ENCODE measurements around the gene GMDS. TPM values are rescaled to one million over a fixed set of nuclear protein-coding genes. Genes with fewer than 3 reads are reported as not detected.
A peak's percentile ranks its signal among the peaks of the same experiment; 100 is the strongest.

GMDS gene
- total RNA-seq, 1 experiment from 2014 or later: 35.0 TPM

GRCh38 chr6:1612974-1613306, 632.5 kb downstream of the GMDS start:
- Mint-ChIP-seq H3K4me3 (peak overlapping the region; percentile 74), H3K36me3 (no peaks in the 10 kb centered on the region), H3K4me1 (peaks cover 35% of the 10 kb centered on the region), H3K27me3 (ENCODE audit: low read depth) (peaks cover 85% of the 10 kb centered on the region), H3K9me3 (no peaks in the 10 kb centered on the region), H3K27ac (no peak overlapping the region)
- ChIA-PET CTCF (no interaction called here), POLR2A (no interaction called here)
- DNase-seq (ENCODE audit: low spot score): no peak
- no peak for ATAC-seq
- TF ChIP-seq, protein P1, sequence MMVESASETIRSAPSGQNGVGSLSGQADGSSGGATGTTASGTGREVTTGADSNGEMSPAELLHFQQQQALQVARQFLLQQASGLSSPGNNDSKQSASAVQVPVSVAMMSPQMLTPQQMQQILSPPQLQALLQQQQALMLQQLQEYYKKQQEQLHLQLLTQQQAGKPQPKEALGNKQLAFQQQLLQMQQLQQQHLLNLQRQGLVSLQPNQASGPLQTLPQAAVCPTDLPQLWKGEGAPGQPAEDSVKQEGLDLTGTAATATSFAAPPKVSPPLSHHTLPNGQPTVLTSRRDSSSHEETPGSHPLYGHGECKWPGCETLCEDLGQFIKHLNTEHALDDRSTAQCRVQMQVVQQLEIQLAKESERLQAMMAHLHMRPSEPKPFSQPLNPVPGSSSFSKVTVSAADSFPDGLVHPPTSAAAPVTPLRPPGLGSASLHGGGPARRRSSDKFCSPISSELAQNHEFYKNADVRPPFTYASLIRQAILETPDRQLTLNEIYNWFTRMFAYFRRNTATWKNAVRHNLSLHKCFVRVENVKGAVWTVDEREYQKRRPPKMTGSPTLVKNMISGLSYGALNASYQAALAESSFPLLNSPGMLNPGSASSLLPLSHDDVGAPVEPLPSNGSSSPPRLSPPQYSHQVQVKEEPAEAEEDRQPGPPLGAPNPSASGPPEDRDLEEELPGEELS (CRISPR knock-in tag; IDR thresholded peaks at IDR 0.05): no peak
- TF ChIP-seq ESRRA (CRISPR knock-in tag; IDR thresholded peaks at IDR 0.05; ENCODE audit: borderline replicate concordance): no peak
- TF ChIP-seq JAZF1 (CRISPR knock-in tag; IDR thresholded peaks at IDR 0.05): no peak
- TF ChIP-seq ZNF138 (CRISPR knock-in tag; conservative IDR thresholded peaks at IDR 0.05): no peak
- TF ChIP-seq, protein P2, sequence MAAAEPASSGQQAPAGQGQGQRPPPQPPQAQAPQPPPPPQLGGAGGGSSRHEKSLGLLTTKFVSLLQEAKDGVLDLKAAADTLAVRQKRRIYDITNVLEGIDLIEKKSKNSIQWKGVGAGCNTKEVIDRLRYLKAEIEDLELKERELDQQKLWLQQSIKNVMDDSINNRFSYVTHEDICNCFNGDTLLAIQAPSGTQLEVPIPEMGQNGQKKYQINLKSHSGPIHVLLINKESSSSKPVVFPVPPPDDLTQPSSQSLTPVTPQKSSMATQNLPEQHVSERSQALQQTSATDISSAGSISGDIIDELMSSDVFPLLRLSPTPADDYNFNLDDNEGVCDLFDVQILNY (CRISPR knock-in tag; IDR thresholded peaks at IDR 0.05): no peak
- TF ChIP-seq RELA (CRISPR knock-in tag; IDR thresholded peaks at IDR 0.05; ENCODE audit: borderline replicate concordance): no peak
- TF ChIP-seq MAX (CRISPR knock-in tag; IDR thresholded peaks at IDR 0.05): no peak
- TF ChIP-seq OVOL2 (CRISPR knock-in tag; IDR thresholded peaks at IDR 0.05; ENCODE audit: borderline replicate concordance): no peak
- TF ChIP-seq, protein P3, sequence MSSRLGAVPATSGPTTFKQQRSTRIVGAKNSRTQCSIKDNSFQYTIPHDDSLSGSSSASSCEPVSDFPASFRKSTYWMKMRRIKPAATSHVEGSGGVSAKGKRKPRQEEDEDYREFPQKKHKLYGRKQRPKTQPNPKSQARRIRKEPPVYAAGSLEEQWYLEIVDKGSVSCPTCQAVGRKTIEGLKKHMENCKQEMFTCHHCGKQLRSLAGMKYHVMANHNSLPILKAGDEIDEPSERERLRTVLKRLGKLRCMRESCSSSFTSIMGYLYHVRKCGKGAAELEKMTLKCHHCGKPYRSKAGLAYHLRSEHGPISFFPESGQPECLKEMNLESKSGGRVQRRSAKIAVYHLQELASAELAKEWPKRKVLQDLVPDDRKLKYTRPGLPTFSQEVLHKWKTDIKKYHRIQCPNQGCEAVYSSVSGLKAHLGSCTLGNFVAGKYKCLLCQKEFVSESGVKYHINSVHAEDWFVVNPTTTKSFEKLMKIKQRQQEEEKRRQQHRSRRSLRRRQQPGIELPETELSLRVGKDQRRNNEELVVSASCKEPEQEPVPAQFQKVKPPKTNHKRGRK (CRISPR knock-in tag; IDR thresholded peaks at IDR 0.05; ENCODE audit: borderline replicate concordance): no peak
- no peak for TF ChIP-seq ZMAT4 (CRISPR knock-in tag; IDR thresholded peaks at IDR 0.05)
- no peak for TF ChIP-seq ZNF281 (CRISPR knock-in tag; IDR thresholded peaks at IDR 0.05)
- TF ChIP-seq ELF4 (CRISPR knock-in tag; IDR thresholded peaks at IDR 0.05; ENCODE audit: low read depth): no peak
- no peak for TF ChIP-seq CTCF (IDR thresholded peaks at IDR 0.05)
- TF ChIP-seq JUN (CRISPR knock-in tag; IDR thresholded peaks at IDR 0.05): no peak
- no peak for TF ChIP-seq ARID4B (CRISPR knock-in tag; IDR thresholded peaks at IDR 0.05; ENCODE audit: borderline replicate concordance)
- TF ChIP-seq CBFB (CRISPR knock-in tag; IDR thresholded peaks at IDR 0.05; ENCODE audit: low read depth): no peak
- TF ChIP-seq KAT7 (CRISPR knock-in tag; IDR thresholded peaks at IDR 0.05; ENCODE audit: borderline replicate concordance): no peak
- no peak for TF ChIP-seq TEAD4 (CRISPR knock-in tag; IDR thresholded peaks at IDR 0.05)
- TF ChIP-seq ZSCAN18 (CRISPR knock-in tag; IDR thresholded peaks at IDR 0.05): no peak

Data from WTC11 (cell line).